Prostate gland (tissue), 2 donors: ENCODE measurements around the gene TLK2.

Experiments used
- CTCF ChIP-seq, 4 experiments: fragments of 200-600 bp in 2 of 4; fragments of 450-650 bp in 2 of 4; sonication (generic) in 2 of 4; IDR thresholded peaks; 1 replicate in 3 of 4; 2 replicates in 1 of 4; pipeline ENCODE4 v1.5.1; 2016 to 2019; ENCODE audit warnings: antibody characterized with exemption in 4 of 4, mild to moderate bottlenecking in 2 of 4, moderate library complexity in 2 of 4
- POLR2A ChIP-seq: fragments of 450-650 bp; IDR thresholded peaks from one replicate; pipeline ENCODE4 v1.6.1; 2016; ENCODE audit warnings: antibody characterized with exemption, mild to moderate bottlenecking
- POLR2AphosphoS5 ChIP-seq: sonication (generic); formaldehyde crosslinking; IDR thresholded peaks from one replicate; pipeline ENCODE4 v1.6.1; 2017; ENCODE audit warnings: antibody characterized with exemption

- no peak for TF ChIP-seq CTCF (IDR thresholded peaks at IDR 0.05)
- TF ChIP-seq POLR2AphosphoS5: no peak
- no peak for TF ChIP-seq POLR2A
Measured at GRCh38 chr17:62648956-62649294, 170.3 kb downstream of the TLK2 start.
